Heart left ventricle (tissue), 13 donors: ENCODE results near the gene FHL1.

Experiments
- POLR2A ChIP-seq, 2 donors: fragments of 450-650 bp; IDR thresholded peaks; one replicate each; pipeline ENCODE4 v1.6.1; 2017; ENCODE audit warnings: antibody characterized with exemption in 2 of 2, mild to moderate bottlenecking in 2 of 2, moderate library complexity in 2 of 2
- TF ChIP-seq, protein P1 (sequence below), 12 donors: fragments of 200-600 bp; sonication (generic) in 4 of 12; IDR thresholded peaks; one replicate each; pipeline versions ENCODE4 v1.5.0 to v1.8.0; 2018 to 2022; ENCODE audit warnings: antibody characterized with exemption in 12 of 12, mild to moderate bottlenecking in 5 of 12
- donor health status: ischemic (EF 13 %, LVEDD 7.1; RV severe dilation, severe dysfunction).
- donor health status: DM: no; HTN: yes; CAD: no.
- donor health status: DM: no; HTN: no; CAD: no.
- donor health status: ischemic (EF 25% LVEDD 6.9; RV normal size, moderate dysfunction).
- donor health status: ischemic (EF 25% LVEDD 5.7; RV mildly dilated, moderate dysfunction).
- donor health status: ischemic (EF 35%, LVEDD 5.7; RV mildly dilated, moderate dysfunction).
- donor health status: nonischemic (EF 11% LVEDD 7.7; RV severe dilation, severe dysfunction).
- donor health status: DM: yes; HTN: yes; CAD: no.
- donor health status: PGD.
- donor health status: ischemic (EF 29% LVEDD 5.4; RV normal size, mild dysfunction).
- donor health status: nonischemic (EF 23%, LVEDD 6.1; RV moderate dilation, normal function).

DNA sequence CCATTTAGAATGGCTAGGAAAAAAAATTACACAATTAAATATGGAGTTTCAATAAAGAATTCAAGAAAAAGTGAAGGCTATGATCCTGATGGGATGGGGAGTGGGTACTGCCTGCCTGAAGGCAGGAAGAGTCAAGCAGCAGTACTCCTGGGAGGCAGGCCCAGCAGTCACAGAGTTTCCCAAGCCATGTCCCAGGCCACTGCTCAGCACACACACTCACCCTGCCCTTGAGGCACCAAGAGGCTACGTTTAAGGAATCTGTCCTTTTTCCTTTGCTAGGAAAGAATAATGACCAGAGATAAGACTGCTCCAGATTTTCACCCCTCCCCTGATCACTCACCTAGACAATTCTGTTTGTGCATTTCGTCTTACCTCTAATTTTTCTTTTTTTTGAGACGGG lies 73.6 kb downstream of the FHL1 start:
- TF ChIP-seq, protein P1, sequence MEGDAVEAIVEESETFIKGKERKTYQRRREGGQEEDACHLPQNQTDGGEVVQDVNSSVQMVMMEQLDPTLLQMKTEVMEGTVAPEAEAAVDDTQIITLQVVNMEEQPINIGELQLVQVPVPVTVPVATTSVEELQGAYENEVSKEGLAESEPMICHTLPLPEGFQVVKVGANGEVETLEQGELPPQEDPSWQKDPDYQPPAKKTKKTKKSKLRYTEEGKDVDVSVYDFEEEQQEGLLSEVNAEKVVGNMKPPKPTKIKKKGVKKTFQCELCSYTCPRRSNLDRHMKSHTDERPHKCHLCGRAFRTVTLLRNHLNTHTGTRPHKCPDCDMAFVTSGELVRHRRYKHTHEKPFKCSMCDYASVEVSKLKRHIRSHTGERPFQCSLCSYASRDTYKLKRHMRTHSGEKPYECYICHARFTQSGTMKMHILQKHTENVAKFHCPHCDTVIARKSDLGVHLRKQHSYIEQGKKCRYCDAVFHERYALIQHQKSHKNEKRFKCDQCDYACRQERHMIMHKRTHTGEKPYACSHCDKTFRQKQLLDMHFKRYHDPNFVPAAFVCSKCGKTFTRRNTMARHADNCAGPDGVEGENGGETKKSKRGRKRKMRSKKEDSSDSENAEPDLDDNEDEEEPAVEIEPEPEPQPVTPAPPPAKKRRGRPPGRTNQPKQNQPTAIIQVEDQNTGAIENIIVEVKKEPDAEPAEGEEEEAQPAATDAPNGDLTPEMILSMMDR (IDR thresholded peaks at IDR 0.05): no peak
- no peak for TF ChIP-seq POLR2A (IDR thresholded peaks at IDR 0.05)
